Glomerular visceral epithelial cell (primary cell): ENCODE measurements around the gene RUFY1.
"Not testable (repeated sequence)": the region's sequence is repeated elsewhere in the genome, so short reads cannot be mapped to it uniquely, and the experiment has no call there.

Source experiments
- DNase-seq: peaks from one replicate; pipeline ENCODE4 v3.0.0-alpha.2; 2016; ENCODE audit errors: extremely low spot score

Gene RUFY1

GRCh38 chr5:179534431-179534830, 15.9 kb upstream of the RUFY1 start:
- no peak for DNase-seq

- DNase-seq: no peak
These were observed 13.7 kb upstream of the RUFY1 start for GRCh38 chr5:179536676-179537075.

- no peak for DNase-seq
These were observed 8.2 kb upstream of the RUFY1 start for GRCh38 chr5:179542170-179542569.

- DNase-seq: not testable (repeated sequence)
These were observed 7.1 kb upstream of the RUFY1 start for GRCh38 chr5:179543275-179543674.

GRCh38 chr5:179553006-179553405, 2.7 kb downstream of the RUFY1 start:
- no peak for DNase-seq

GRCh38 chr5:179553875-179554274, 3.5 kb downstream of the RUFY1 start:
- peak; percentile 84 for DNase-seq

GRCh38 chr5:179554981-179555380, 4.6 kb downstream of the RUFY1 start:
- no peak for DNase-seq

- not testable (repeated sequence) for DNase-seq
These were observed 8.0 kb downstream of the RUFY1 start for GRCh38 chr5:179558261-179558799.

GRCh38 chr5:179558932-179559283, 8.6 kb downstream of the RUFY1 start:
- peak; percentile 35 for DNase-seq

GRCh38 chr5:179559284-179560252, 9.2 kb downstream of the RUFY1 start:
- peak; percentile 99 for DNase-seq

GRCh38 chr5:179564526-179564925, 14.2 kb downstream of the RUFY1 start:
- DNase-seq: no peak

- no peak for DNase-seq
These were observed 18.4 kb downstream of the RUFY1 start for GRCh38 chr5:179568721-179569120.

- no peak for DNase-seq
These were observed 22.0 kb downstream of the RUFY1 start for GRCh38 chr5:179572386-179572785.

- DNase-seq: no peak
These were observed 27.1 kb downstream of the RUFY1 start for GRCh38 chr5:179577286-179577960.

GRCh38 chr5:179585941-179586401, 35.6 kb downstream of the RUFY1 start:
- no peak for DNase-seq

GRCh38 chr5:179588166-179588565, 37.8 kb downstream of the RUFY1 start:
- no peak for DNase-seq

- no peak for DNase-seq
These were observed 45.6 kb downstream of the RUFY1 start for GRCh38 chr5:179595916-179596315.

GRCh38 chr5:179596421-179596820, 46.1 kb downstream of the RUFY1 start:
- no peak for DNase-seq

GRCh38 chr5:179599100-179599499, 48.7 kb downstream of the RUFY1 start:
- no peak for DNase-seq

- DNase-seq: no peak
These were observed 49.2 kb downstream of the RUFY1 start for GRCh38 chr5:179599566-179599965.

- no peak for DNase-seq
These were observed 49.6 kb downstream of the RUFY1 start for GRCh38 chr5:179599973-179600372.

GRCh38 chr5:179601871-179602625, 51.7 kb downstream of the RUFY1 start:
- DNase-seq: no peak
